Activated T-helper 1 cell treated with anti-CD3 and anti-CD28 coated beads, Interleukin-12 subunit alpha, Interleukin-12 subunit beta, Interleukin-2, Interleukin-4 antibody, amounts not matched to agents 30 ng/mL and 10 ng/mL and 1 ng/mL, durations not matched to agents 14 hours and 24 hours and 36 hours (primary cell): ENCODE data around the gene NOD1. TPM values are rescaled to one million over a fixed set of nuclear protein-coding genes. Genes with fewer than 3 reads are reported as not detected.
A peak's percentile ranks its signal among the peaks of the same experiment; 100 is the strongest.
"Not testable (repeated sequence)": the region's sequence is repeated elsewhere in the genome, so short reads cannot be mapped to it uniquely, and the experiment has no call there.

Experiments
- DNase-seq: peaks from one replicate; pipeline ENCODE4 v3.0.0; 2021; ENCODE audit warnings: low spot score
- H3K27ac Mint-ChIP-seq: one replicate; pipeline ENCODE4 v1.8.0; 2021; ENCODE audit warnings: mild to moderate bottlenecking, mixed read lengths
- H3K27me3 Mint-ChIP-seq: one replicate; pipeline ENCODE4 v1.8.0; 2022; ENCODE audit warnings: mild to moderate bottlenecking, moderate library complexity, mixed read lengths; ENCODE audit not compliant: insufficient read depth
- H3K36me3 Mint-ChIP-seq: one replicate; pipeline ENCODE4 v1.8.0; 2021; ENCODE audit warnings: low read depth, mixed read lengths
- H3K4me1 Mint-ChIP-seq: one replicate; pipeline ENCODE4 v1.8.0; 2021; ENCODE audit warnings: low read depth, mixed read lengths
- H3K4me3 Mint-ChIP-seq: one replicate; pipeline ENCODE4 v1.8.0; 2021; ENCODE audit warnings: mild to moderate bottlenecking, moderate library complexity, mixed read lengths
- H3K9me3 Mint-ChIP-seq: one replicate; pipeline ENCODE4 v1.8.0; 2021; ENCODE audit warnings: mixed read lengths
- intact Hi-C: fragments of 100-400 bp; cut with micrococcal nuclease; formaldehyde crosslinking; loops from one replicate; pipeline ENCODE4 v1.15.1; 2024
- total RNA-seq: library from RNA; stranded (reverse); gene quantifications from 2 replicates; pipeline ENCODE4 v1.2.3, GENCODE V29; 2022

Gene NOD1
- total RNA-seq, 1 donor from 2014 or later, result 9.1 TPM

GRCh38 chr7:30501264-30501663 lies 22.7 kb upstream of the NOD1 start:
- H3K27me3 Mint-ChIP-seq, result no peaks in the 10 kb centered on the region
- no peak overlapping the region for H3K27ac Mint-ChIP-seq
- H3K36me3 Mint-ChIP-seq, result peaks cover 39% of the 10 kb centered on the region
- H3K9me3 Mint-ChIP-seq, result no peaks in the 10 kb centered on the region
- intact Hi-C loops, result loop anchor here (10.0 kb wide), 1 partner anchor 1994 kb away; the partner anchor contains the start of genes AVL9 and LSM5
- no peak overlapping the region for H3K4me3 Mint-ChIP-seq
- DNase-seq, result no peak
- peaks cover 53% of the 10 kb centered on the region for H3K4me1 Mint-ChIP-seq

DNA sequence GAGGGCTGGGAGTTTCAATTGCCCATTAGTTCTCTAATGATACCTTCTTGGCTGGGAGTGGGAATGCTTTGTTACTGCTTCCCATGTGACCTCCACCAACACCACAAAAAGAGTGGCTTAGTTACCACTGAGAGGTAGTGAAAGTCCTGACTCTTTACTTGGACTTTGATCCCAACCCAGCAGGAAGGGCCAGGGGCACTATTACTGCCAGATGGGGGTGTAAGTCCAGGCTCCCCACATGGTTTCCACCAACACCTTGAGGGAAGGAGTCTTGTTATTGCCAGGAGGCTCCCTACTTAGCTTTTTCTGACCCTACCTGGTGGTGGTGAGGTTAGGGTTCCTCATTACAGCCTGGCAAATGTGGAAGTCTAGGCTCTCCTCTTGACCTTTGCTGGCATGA lies 14.6 kb upstream of the NOD1 start:
- no peak overlapping the region for H3K27ac Mint-ChIP-seq
- DNase-seq, result no peak
- peaks cover 20% of the 10 kb centered on the region for H3K9me3 Mint-ChIP-seq
- H3K4me3 Mint-ChIP-seq, result no peak overlapping the region
- H3K4me1 Mint-ChIP-seq, result no peaks in the 10 kb centered on the region
- H3K36me3 Mint-ChIP-seq, result peaks cover 20% of the 10 kb centered on the region
- intact Hi-C loops, result no loop called here
- peaks cover 28% of the 10 kb centered on the region for H3K27me3 Mint-ChIP-seq

- peaks cover 28% of the 10 kb centered on the region for H3K27me3 Mint-ChIP-seq
- intact Hi-C loops, result no loop called here
- no peak overlapping the region for H3K4me3 Mint-ChIP-seq
- DNase-seq, result no peak
- H3K27ac Mint-ChIP-seq, result no peak overlapping the region
- H3K4me1 Mint-ChIP-seq, result no peaks in the 10 kb centered on the region
- peaks cover 13% of the 10 kb centered on the region for H3K36me3 Mint-ChIP-seq
- H3K9me3 Mint-ChIP-seq, result peaks cover 20% of the 10 kb centered on the region
Observed at GRCh38 chr7:30491417-30491816, 12.8 kb upstream of the NOD1 start.

DNA sequence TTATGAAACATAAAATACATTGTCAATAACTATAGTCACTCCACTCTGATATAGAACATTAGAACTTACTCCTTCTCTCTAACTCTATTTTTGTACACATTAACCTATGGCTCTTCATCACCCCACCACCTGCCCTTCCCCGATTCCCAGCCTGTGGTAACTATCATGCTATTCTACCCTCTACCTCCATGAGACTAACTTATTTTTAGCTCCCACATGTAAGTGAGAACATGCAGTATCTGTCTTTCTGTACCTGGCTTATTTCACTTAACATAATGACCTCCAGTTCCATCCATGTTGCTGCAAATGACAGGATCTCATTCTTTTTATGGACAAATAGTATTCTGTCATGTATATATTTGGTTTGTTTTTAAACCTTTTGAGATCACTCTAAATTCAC lies 8.8 kb upstream of the NOD1 start:
- Mint-ChIP-seq H3K4me1 (no peaks in the 10 kb centered on the region), H3K36me3 (peaks cover 1% of the 10 kb centered on the region), H3K27me3 (peaks cover 27% of the 10 kb centered on the region), H3K9me3 (peaks cover 16% of the 10 kb centered on the region), H3K27ac (no peak overlapping the region), H3K4me3 (no peak overlapping the region)
- no peak for DNase-seq
- intact Hi-C loops, result no loop called here

GRCh38 chr7:30485667-30486066 lies 7.1 kb upstream of the NOD1 start:
- Mint-ChIP-seq H3K9me3 (no peaks in the 10 kb centered on the region), H3K4me1 (peaks cover under 1% of the 10 kb centered on the region), H3K27ac (no peak overlapping the region), H3K27me3 (peaks cover 16% of the 10 kb centered on the region), H3K36me3 (no peaks in the 10 kb centered on the region), H3K4me3 (no peak overlapping the region)
- no peak for DNase-seq
- intact Hi-C loops, result no loop called here

- H3K9me3 Mint-ChIP-seq, H3K27ac Mint-ChIP-seq, DNase-seq, H3K36me3 Mint-ChIP-seq, H3K27me3 Mint-ChIP-seq, intact Hi-C loops, H3K4me3 Mint-ChIP-seq: not testable (repeated sequence)
- peaks cover 32% of the 10 kb centered on the region for H3K4me1 Mint-ChIP-seq
Observed at GRCh38 chr7:30481416-30481815, 2.8 kb upstream of the NOD1 start.

GRCh38 chr7:30479202-30480120 lies 877 bp upstream of the NOD1 start:
- peaks cover 8% of the 10 kb centered on the region for H3K36me3 Mint-ChIP-seq
- H3K4me1 Mint-ChIP-seq, result peaks cover 52% of the 10 kb centered on the region
- peak overlapping the region; percentile 86 for H3K27ac Mint-ChIP-seq
- intact Hi-C loops, result loop anchor here (2.0 kb wide), 6 partner anchors 115 to 453 kb away; partner anchors contain the start of genes FKBP14, GARS1 and MTURN
- no peaks in the 10 kb centered on the region for H3K9me3 Mint-ChIP-seq
- H3K4me3 Mint-ChIP-seq, result peak overlapping the region; percentile 90
- H3K27me3 Mint-ChIP-seq, result no peaks in the 10 kb centered on the region
- peak; percentile 25 for DNase-seq

DNA sequence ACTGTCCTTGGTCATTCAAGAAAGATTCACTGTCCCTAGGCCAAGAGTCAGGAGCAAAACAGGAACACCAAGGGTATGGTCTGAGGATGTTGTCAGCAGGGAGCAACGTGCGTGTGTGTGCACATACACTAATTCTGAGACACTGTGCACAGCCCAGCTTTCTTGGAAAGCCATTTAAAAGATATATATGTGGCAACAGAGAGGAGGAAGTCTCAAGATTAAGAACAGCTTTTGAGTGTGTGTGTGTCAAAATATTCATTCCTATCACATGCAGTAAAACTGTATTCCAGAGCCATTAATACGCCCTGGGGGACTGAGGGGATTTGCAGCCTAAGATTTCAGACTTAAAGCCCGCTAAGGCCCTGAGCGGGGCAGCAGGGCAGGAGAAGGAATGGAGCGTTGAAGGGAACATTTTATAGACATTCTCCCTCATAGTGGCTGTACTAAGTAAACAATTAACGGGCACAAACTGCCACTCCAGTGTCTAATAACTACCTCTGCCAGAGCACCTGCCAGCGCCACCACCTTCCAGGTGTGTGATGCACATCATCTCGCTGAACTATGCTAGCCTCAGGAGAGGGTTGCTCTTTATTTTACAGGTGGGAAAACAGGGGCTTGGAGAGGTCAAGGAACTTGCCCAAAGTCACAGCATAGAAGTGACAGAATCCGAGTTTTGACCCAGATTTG lies 2.0 kb downstream of the NOD1 start:
- intact Hi-C loops, result no loop called here
- peaks cover 81% of the 10 kb centered on the region for H3K4me1 Mint-ChIP-seq
- H3K9me3 Mint-ChIP-seq, result no peaks in the 10 kb centered on the region
- peak overlapping the region; percentile 64 for H3K4me3 Mint-ChIP-seq
- H3K27ac Mint-ChIP-seq, result no peak overlapping the region
- no peak for DNase-seq
- peaks cover 21% of the 10 kb centered on the region for H3K36me3 Mint-ChIP-seq
- H3K27me3 Mint-ChIP-seq, result no peaks in the 10 kb centered on the region

GRCh38 chr7:30475580-30475979 lies 3.0 kb downstream of the NOD1 start:
- intact Hi-C loops, result no loop called here
- peaks cover 21% of the 10 kb centered on the region for H3K36me3 Mint-ChIP-seq
- no peaks in the 10 kb centered on the region for H3K27me3 Mint-ChIP-seq
- no peaks in the 10 kb centered on the region for H3K9me3 Mint-ChIP-seq
- H3K27ac Mint-ChIP-seq, result peak overlapping the region; percentile 21
- H3K4me1 Mint-ChIP-seq, result peaks cover 90% of the 10 kb centered on the region
- DNase-seq, result no peak
- H3K4me3 Mint-ChIP-seq, result no peak overlapping the region

- intact Hi-C loops, result no loop called here
- peaks cover 21% of the 10 kb centered on the region for H3K36me3 Mint-ChIP-seq
- H3K4me3 Mint-ChIP-seq, result no peak overlapping the region
- H3K9me3 Mint-ChIP-seq, result no peaks in the 10 kb centered on the region
- no peak for DNase-seq
- peak overlapping the region; percentile 45 for H3K27ac Mint-ChIP-seq
- H3K27me3 Mint-ChIP-seq, result no peaks in the 10 kb centered on the region
- peaks cover 90% of the 10 kb centered on the region for H3K4me1 Mint-ChIP-seq
Observed at GRCh38 chr7:30474893-30475292, 3.7 kb downstream of the NOD1 start.

GRCh38 chr7:30474485-30474884 lies 4.1 kb downstream of the NOD1 start:
- Mint-ChIP-seq H3K9me3 (no peaks in the 10 kb centered on the region), H3K27ac (no peak overlapping the region), H3K4me3 (peak overlapping the region; percentile 29), H3K4me1 (peaks cover 87% of the 10 kb centered on the region), H3K36me3 (peaks cover 22% of the 10 kb centered on the region), H3K27me3 (no peaks in the 10 kb centered on the region)
- no peak for DNase-seq
- intact Hi-C loops, result no loop called here

- Mint-ChIP-seq H3K4me1 (peaks cover 87% of the 10 kb centered on the region), H3K27ac (no peak overlapping the region), H3K36me3 (peaks cover 24% of the 10 kb centered on the region), H3K27me3 (no peaks in the 10 kb centered on the region), H3K4me3 (peak overlapping the region; percentile 29), H3K9me3 (no peaks in the 10 kb centered on the region)
- intact Hi-C loops, result no loop called here
- no peak for DNase-seq
Observed at GRCh38 chr7:30473903-30474302, 4.7 kb downstream of the NOD1 start.
